Neural cell (in vitro differentiated cells): ENCODE data around the gene ATN1. TPM values are rescaled to one million over a fixed set of nuclear protein-coding genes. Genes with fewer than 3 reads are reported as not detected.

Experiments used
- H2AFZ ChIP-seq: fragments of 200-600, 300-800 bp; sonication (generic), shearing (Covaris generic); 2 replicates; pipeline ENCODE4 v1.6.0; 2014; ENCODE audit warnings: low read depth, mild to moderate bottlenecking, antibody characterized with exemption, low read length, moderate library complexity
- H3F3A ChIP-seq: fragments of 200-600 bp; shearing (Covaris generic); 2 replicates; pipeline ENCODE4 v1.6.1; 2016; ENCODE audit warnings: mild to moderate bottlenecking, moderate library complexity, mixed read lengths, antibody characterized with exemption, low read length; ENCODE audit not compliant: insufficient read depth, poor library complexity, severe bottlenecking
- H3K27ac ChIP-seq: fragments of 200-600, 300-800 bp; sonication (generic), shearing (Covaris generic); 2 replicates; pipeline ENCODE4 v1.5.1; 2014; ENCODE audit warnings: mild to moderate bottlenecking, low read length, moderate library complexity
- H3K27me3 ChIP-seq: fragments of 300-800, 200-600 bp; sonication (generic), shearing (Covaris generic); 2 replicates; pipeline ENCODE4 v1.6.0; 2014; ENCODE audit warnings: mild to moderate bottlenecking, low read depth, low read length, moderate library complexity; ENCODE audit not compliant: insufficient read depth
- H3K36me3 ChIP-seq: fragments of 300-800, 200-600 bp; sonication (generic), shearing (Covaris generic); 2 replicates; pipeline ENCODE4 v1.5.1; 2014; ENCODE audit warnings: mild to moderate bottlenecking, antibody characterized with exemption, low read length, moderate library complexity; ENCODE audit not compliant: insufficient read depth
- H3K4me2 ChIP-seq: fragments of 300-800, 200-600 bp; sonication (generic), shearing (Covaris generic); 2 replicates; pipeline ENCODE4 v1.6.0; 2014; ENCODE audit warnings: mild to moderate bottlenecking, low read length
- H3K4me3 ChIP-seq: fragments of 300-800, 200-600 bp; sonication (generic), shearing (Covaris generic); 2 replicates; pipeline ENCODE4 v1.5.1; 2014; ENCODE audit warnings: mild to moderate bottlenecking, low read length, moderate library complexity
- H3K79me2 ChIP-seq: fragments of 200-600 bp; shearing (Covaris generic); replicated peaks from 2 replicates; pipeline ENCODE4 v1.6.0; 2014; ENCODE audit warnings: mild to moderate bottlenecking, low read length, moderate library complexity; ENCODE audit not compliant: insufficient read depth
- H3K9ac ChIP-seq: fragments of 300-800, 200-600 bp; sonication (generic), shearing (Covaris generic); 2 replicates; pipeline ENCODE4 v1.6.1; 2016; ENCODE audit warnings: mild to moderate bottlenecking, low read length, mixed read lengths
- H3K9me2 ChIP-seq: fragments of 200-600 bp; shearing (Covaris generic); 2 replicates; pipeline ENCODE4 v1.6.1; 2016; ENCODE audit warnings: mild to moderate bottlenecking, low read length, mixed read lengths; ENCODE audit not compliant: insufficient read depth
- H3K9me3 ChIP-seq: fragments of 200-600, 300-800 bp; sonication (generic), shearing (Covaris generic); 2 replicates; pipeline ENCODE4 v1.6.1; 2016; ENCODE audit warnings: mild to moderate bottlenecking, mixed run types, low read length, moderate library complexity, mixed read lengths
- H4K20me1 ChIP-seq: fragments of 200-600 bp; shearing (Covaris generic); 2 replicates; pipeline ENCODE4 v1.6.1; 2016; ENCODE audit warnings: mild to moderate bottlenecking, mixed run types; ENCODE audit not compliant: insufficient read depth
- EP300 ChIP-seq: fragments of 450-650 bp; conservative IDR thresholded peaks from 2 replicates; pipeline ENCODE4 v1.6.1; 2014; ENCODE audit warnings: antibody characterized with exemption, mild to moderate bottlenecking, moderate library complexity; ENCODE audit not compliant: poor library complexity, severe bottlenecking
- EZH2 ChIP-seq: fragments of 200-600, 300-800 bp; shearing (Covaris generic), sonication (generic); IDR thresholded peaks from 2 replicates; pipeline ENCODE4 v1.6.1; 2014; ENCODE audit warnings: antibody characterized with exemption, low read length, borderline replicate concordance, mild to moderate bottlenecking; ENCODE audit not compliant: insufficient read depth, poor library complexity, severe bottlenecking
- MXI1 ChIP-seq: fragments of 450-650 bp; conservative IDR thresholded peaks from 2 replicates; pipeline ENCODE4 v1.6.1; 2014; ENCODE audit warnings: antibody characterized with exemption, mild to moderate bottlenecking; ENCODE audit not compliant: poor library complexity, severe bottlenecking
- POLR2AphosphoS5 ChIP-seq: IDR thresholded peaks from 2 replicates; pipeline ENCODE4 v1.6.1; 2012
- RAD21 ChIP-seq: fragments of 450-650 bp; conservative IDR thresholded peaks from 2 replicates; pipeline ENCODE4 v1.6.1; 2014; ENCODE audit warnings: antibody characterized with exemption, mild to moderate bottlenecking, moderate library complexity
- SMC3 ChIP-seq: fragments of 450-650 bp; conservative IDR thresholded peaks from 2 replicates; pipeline ENCODE4 v1.6.1; 2014; ENCODE audit warnings: antibody characterized with exemption, mild to moderate bottlenecking, moderate library complexity; ENCODE audit not compliant: poor library complexity
- TAF1 ChIP-seq: IDR thresholded peaks from 2 replicates; pipeline ENCODE4 v1.6.1; 2012; ENCODE audit warnings: low read depth
- polyA plus RNA-seq: library from polyadenylated mRNA; depleted of rRNA; stranded (reverse); fragments of >200 nt; gene quantifications from 2 replicates; pipeline ENCODE4 v1.2.3, GENCODE V29; 2014
- TF ChIP-seq, protein P1 (sequence below): IDR thresholded peaks from 2 replicates; pipeline ENCODE4 v1.6.1; 2012; ENCODE audit warnings: borderline replicate concordance
- TF ChIP-seq, protein P2 (sequence below): fragments of 450-650 bp; IDR thresholded peaks from 2 replicates; pipeline ENCODE4 v1.5.1; 2014; ENCODE audit warnings: antibody characterized with exemption, mild to moderate bottlenecking, moderate library complexity; ENCODE audit not compliant: poor library complexity, severe bottlenecking

The ATN1 gene
- polyA plus RNA-seq, 1 donor from 2014 or later = 9.2 TPM

DNA sequence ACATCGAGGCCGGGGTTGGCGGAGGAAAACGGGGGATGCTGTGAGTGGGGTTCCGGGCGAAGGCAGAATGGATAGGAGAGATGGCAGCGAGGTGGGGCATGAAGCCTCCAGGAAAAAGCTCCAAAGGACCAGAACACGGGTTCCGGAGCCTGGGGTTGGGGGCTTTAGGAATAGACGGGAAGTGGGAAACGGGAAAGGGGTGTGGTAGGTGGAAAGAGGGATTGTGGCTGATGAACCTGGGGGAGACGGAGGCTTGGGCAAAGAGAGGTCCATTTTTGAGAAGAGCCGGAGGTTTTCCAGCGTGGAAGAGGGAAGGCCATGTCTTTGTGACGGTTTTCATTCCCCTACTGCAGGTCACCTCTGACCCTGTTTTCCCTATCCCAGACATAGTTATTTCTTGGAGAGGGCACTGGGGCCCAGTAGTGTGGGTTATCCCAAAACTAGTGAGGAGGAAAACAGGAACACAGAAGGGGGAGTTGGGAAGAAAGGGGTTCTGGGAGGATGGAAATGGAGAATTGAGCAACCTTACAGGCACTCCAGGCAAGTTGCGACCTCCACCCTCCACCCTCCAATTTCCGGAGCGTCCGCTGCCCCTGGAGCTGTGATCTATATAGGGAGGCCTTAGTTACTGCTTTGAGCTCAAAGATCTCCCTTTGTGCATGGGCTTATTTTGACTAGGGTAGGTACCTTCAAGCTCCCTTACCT is 1.1 kb downstream of the ATN1 start:
- H3K27ac ChIP-seq = peak overlapping the region; percentile 86
- peaks cover 47% of the 10 kb centered on the region for H3K79me2 ChIP-seq

DNA sequence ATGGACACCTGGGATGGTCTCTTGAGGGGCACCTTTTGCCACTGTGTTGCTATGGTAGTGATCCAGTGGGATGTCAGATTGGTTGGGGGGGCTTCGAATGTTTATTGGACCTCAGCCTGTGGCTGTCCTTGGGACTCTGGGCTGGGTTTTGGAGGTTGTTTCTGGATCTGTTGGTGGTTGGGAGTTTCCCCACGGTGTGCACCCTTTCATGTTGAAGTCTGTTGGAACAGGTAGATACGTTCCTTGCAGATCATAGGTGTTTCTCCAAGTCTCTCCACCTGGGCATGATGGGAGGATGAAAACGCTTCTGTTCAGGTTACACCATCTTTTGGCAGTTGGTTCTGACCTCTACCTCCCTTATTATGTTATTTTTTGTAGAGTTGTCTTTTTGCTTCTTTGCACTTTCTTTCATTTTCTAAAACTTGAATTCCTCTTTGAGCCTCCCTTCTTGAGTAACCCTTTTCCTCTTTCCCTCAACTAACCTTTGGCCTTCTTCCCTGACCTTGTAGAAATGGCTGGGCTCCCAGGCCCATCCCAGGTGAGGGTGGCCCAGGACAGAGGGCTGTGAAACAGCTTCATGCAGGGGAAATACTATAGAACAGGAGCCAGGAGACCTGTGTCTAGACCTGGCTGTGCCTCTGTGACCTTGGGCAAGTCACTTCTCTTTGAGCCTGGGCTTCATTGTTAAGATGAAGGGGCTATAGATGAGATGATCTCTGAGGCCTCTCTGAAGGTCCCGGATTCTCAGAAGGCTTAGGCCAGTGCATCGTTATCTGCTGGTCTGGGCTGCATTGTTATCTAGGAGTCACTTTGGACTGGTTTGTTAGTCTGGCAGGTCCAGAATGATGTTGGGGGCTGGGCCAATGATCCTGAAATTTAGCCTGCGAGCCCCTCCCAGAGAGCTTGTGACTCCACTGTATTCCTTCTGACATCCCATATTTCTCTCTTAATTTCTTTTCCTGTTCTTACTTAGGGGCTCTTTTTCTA is 2.0 kb downstream of the ATN1 start:
- Histone ChIP-seq H3K27me3 (no peaks in the 10 kb centered on the region), H4K20me1 (peaks cover 10% of the 10 kb centered on the region), H3K9ac (peak overlapping the region; percentile 98), H3K9me2 (no peaks in the 10 kb centered on the region), H3K4me3 (peak overlapping the region; percentile 77), H3F3A (peaks cover 5% of the 10 kb centered on the region), H3K27ac (peak overlapping the region; percentile 86), H3K36me3 (peaks cover 8% of the 10 kb centered on the region), H3K4me2 (peak overlapping the region; percentile 97), H3K9me3 (no peaks in the 10 kb centered on the region), H3K79me2 (peaks cover 53% of the 10 kb centered on the region), H2AFZ (no peak overlapping the region)
- TF ChIP-seq RAD21 = no peak
- no peak for TF ChIP-seq EZH2
- TF ChIP-seq, protein P1, sequence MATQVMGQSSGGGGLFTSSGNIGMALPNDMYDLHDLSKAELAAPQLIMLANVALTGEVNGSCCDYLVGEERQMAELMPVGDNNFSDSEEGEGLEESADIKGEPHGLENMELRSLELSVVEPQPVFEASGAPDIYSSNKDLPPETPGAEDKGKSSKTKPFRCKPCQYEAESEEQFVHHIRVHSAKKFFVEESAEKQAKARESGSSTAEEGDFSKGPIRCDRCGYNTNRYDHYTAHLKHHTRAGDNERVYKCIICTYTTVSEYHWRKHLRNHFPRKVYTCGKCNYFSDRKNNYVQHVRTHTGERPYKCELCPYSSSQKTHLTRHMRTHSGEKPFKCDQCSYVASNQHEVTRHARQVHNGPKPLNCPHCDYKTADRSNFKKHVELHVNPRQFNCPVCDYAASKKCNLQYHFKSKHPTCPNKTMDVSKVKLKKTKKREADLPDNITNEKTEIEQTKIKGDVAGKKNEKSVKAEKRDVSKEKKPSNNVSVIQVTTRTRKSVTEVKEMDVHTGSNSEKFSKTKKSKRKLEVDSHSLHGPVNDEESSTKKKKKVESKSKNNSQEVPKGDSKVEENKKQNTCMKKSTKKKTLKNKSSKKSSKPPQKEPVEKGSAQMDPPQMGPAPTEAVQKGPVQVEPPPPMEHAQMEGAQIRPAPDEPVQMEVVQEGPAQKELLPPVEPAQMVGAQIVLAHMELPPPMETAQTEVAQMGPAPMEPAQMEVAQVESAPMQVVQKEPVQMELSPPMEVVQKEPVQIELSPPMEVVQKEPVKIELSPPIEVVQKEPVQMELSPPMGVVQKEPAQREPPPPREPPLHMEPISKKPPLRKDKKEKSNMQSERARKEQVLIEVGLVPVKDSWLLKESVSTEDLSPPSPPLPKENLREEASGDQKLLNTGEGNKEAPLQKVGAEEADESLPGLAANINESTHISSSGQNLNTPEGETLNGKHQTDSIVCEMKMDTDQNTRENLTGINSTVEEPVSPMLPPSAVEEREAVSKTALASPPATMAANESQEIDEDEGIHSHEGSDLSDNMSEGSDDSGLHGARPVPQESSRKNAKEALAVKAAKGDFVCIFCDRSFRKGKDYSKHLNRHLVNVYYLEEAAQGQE = no peak
- TF ChIP-seq, protein P2, sequence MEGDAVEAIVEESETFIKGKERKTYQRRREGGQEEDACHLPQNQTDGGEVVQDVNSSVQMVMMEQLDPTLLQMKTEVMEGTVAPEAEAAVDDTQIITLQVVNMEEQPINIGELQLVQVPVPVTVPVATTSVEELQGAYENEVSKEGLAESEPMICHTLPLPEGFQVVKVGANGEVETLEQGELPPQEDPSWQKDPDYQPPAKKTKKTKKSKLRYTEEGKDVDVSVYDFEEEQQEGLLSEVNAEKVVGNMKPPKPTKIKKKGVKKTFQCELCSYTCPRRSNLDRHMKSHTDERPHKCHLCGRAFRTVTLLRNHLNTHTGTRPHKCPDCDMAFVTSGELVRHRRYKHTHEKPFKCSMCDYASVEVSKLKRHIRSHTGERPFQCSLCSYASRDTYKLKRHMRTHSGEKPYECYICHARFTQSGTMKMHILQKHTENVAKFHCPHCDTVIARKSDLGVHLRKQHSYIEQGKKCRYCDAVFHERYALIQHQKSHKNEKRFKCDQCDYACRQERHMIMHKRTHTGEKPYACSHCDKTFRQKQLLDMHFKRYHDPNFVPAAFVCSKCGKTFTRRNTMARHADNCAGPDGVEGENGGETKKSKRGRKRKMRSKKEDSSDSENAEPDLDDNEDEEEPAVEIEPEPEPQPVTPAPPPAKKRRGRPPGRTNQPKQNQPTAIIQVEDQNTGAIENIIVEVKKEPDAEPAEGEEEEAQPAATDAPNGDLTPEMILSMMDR = no peak
- TF ChIP-seq POLR2AphosphoS5 = no peak
- no peak for TF ChIP-seq TAF1
- no peak for TF ChIP-seq MXI1
- no peak for TF ChIP-seq SMC3
- TF ChIP-seq EP300 = no peak

More for the DNA sequence above, 1.1 kb downstream of the ATN1 start:
- TF ChIP-seq MXI1 (peak; percentile 35), EZH2 (no peak), TAF1 (peak; percentile 29)
- Histone ChIP-seq H4K20me1 (peaks cover 10% of the 10 kb centered on the region), H2AFZ (peak overlapping the region; percentile 54), H3K9me2 (no peaks in the 10 kb centered on the region), H3K4me2 (peak overlapping the region; percentile 97), H3K4me3 (peak overlapping the region; percentile 77), H3F3A (peaks cover 8% of the 10 kb centered on the region), H3K36me3 (peaks cover under 1% of the 10 kb centered on the region), H3K9ac (peak overlapping the region; percentile 98), H3K27me3 (no peaks in the 10 kb centered on the region), H3K9me3 (no peaks in the 10 kb centered on the region)
